Liver (tissue), 9 donors: Measurements from ENCODE around the gene CLDN20. TPM values are rescaled to one million over a fixed set of nuclear protein-coding genes. Genes with fewer than 3 reads are reported as not detected.

Experiments used
- DNase-seq: peaks from one replicate; pipeline ENCODE4 v3.0.0-alpha.2; 2017; ENCODE audit warnings: low spot score
- H3K27ac ChIP-seq, 2 donors: one replicate each; pipeline ENCODE4 v1.7.0; 2013; ENCODE audit warnings: inconsistent platforms in 2 of 2, low read length in 2 of 2, control low read depth in 1 of 2, low read depth in 1 of 2, mild to moderate bottlenecking in 1 of 2
- H3K27me3 ChIP-seq, 4 donors: one replicate each; pipeline versions ENCODE4 v1.6.1 to v1.7.0; 2013; ENCODE audit warnings: low read length in 3 of 4, inconsistent platforms in 1 of 4, mild to moderate bottlenecking in 1 of 4, moderate library complexity in 1 of 4; ENCODE audit not compliant: control insufficient read depth in 4 of 4, insufficient read depth in 4 of 4
- H3K36me3 ChIP-seq, 4 donors: one replicate each; pipeline versions ENCODE4 v1.6.1 to v1.7.0; 2013; ENCODE audit warnings: low read length in 3 of 4, mild to moderate bottlenecking in 3 of 4, low read depth in 1 of 4, moderate library complexity in 1 of 4; ENCODE audit not compliant: control insufficient read depth in 4 of 4, insufficient read depth in 3 of 4
- H3K4me1 ChIP-seq, 4 donors: one replicate each; pipeline versions ENCODE4 v1.6.1 to v1.7.0; 2013; ENCODE audit warnings: low read length in 3 of 4, mild to moderate bottlenecking in 3 of 4, moderate library complexity in 1 of 4; ENCODE audit not compliant: control insufficient read depth in 4 of 4, insufficient read depth in 4 of 4
- H3K4me3 ChIP-seq, 3 donors: one replicate each; pipeline versions ENCODE4 v1.6.1 to v1.7.0; 2013; ENCODE audit warnings: low read length in 3 of 3, control low read depth in 1 of 3, low read depth in 1 of 3, mild to moderate bottlenecking in 1 of 3
- H3K9ac ChIP-seq, 2 donors: one replicate each; pipeline ENCODE4 v1.7.0; 2013; ENCODE audit warnings: low read length in 2 of 2, mild to moderate bottlenecking in 2 of 2, moderate library complexity in 2 of 2, control low read depth in 1 of 2, low read depth in 1 of 2
- H3K9me3 ChIP-seq, 4 donors: one replicate each; pipeline versions ENCODE4 v1.6.1 to v1.7.0; 2013; ENCODE audit warnings: low read length in 3 of 4; ENCODE audit not compliant: control insufficient read depth in 4 of 4
- ATF3 ChIP-seq: IDR thresholded peaks from 2 replicates; pipeline ENCODE4 v1.6.1; 2016; ENCODE audit warnings: antibody characterized with exemption
- CTCF ChIP-seq: fragments of 150-350 bp; IDR thresholded peaks from 2 replicates; pipeline ENCODE4 v1.5.1; 2017; ENCODE audit warnings: improper control_type of control experiment, low read depth, low read length; ENCODE audit not compliant: missing input control
- EGR1 ChIP-seq, 2 donors: IDR thresholded peaks; 2 replicates each; pipeline ENCODE4 v1.6.1; 2016 to 2018; ENCODE audit warnings: antibody characterized with exemption in 2 of 2, low read depth in 2 of 2
- FOXA1 ChIP-seq: IDR thresholded peaks from 2 replicates; pipeline ENCODE4 v1.6.1; 2016; ENCODE audit warnings: antibody characterized with exemption
- FOXA2 ChIP-seq: IDR thresholded peaks from 2 replicates; pipeline ENCODE4 v1.6.1; 2016; ENCODE audit warnings: antibody characterized with exemption
- GABPA ChIP-seq, 2 donors: IDR thresholded peaks in 1 of 2; conservative IDR thresholded peaks in 1 of 2; 2 replicates each; pipeline ENCODE4 v1.6.1; 2016; ENCODE audit warnings: antibody characterized with exemption in 2 of 2, mild to moderate bottlenecking in 1 of 2, moderate library complexity in 1 of 2
- HNF4A ChIP-seq, 2 donors: conservative IDR thresholded peaks; 2 replicates each; pipeline ENCODE4 v1.6.1; 2016; ENCODE audit warnings: antibody characterized with exemption in 2 of 2, mild to moderate bottlenecking in 2 of 2
- HNF4G ChIP-seq: IDR thresholded peaks from 2 replicates; pipeline ENCODE4 v1.6.1; 2016; ENCODE audit warnings: antibody characterized with exemption
- JUND ChIP-seq, 2 donors: IDR thresholded peaks; 2 replicates each; pipeline ENCODE4 v1.6.1; 2016; ENCODE audit warnings: antibody characterized with exemption in 2 of 2
- NR2F2 ChIP-seq: IDR thresholded peaks from 2 replicates; pipeline ENCODE4 v1.6.1; 2016; ENCODE audit warnings: antibody characterized with exemption
- RAD21 ChIP-seq, 2 donors: IDR thresholded peaks; 2 replicates each; pipeline ENCODE4 v1.6.1; 2016; ENCODE audit warnings: antibody characterized with exemption in 2 of 2, mild to moderate bottlenecking in 2 of 2
- REST ChIP-seq: IDR thresholded peaks from 2 replicates; pipeline ENCODE4 v1.6.1; 2016; ENCODE audit warnings: antibody characterized with exemption, mild to moderate bottlenecking
- RXRA ChIP-seq, 2 donors: IDR thresholded peaks; 2 replicates each; pipeline ENCODE4 v1.6.1; 2017 to 2018; ENCODE audit warnings: antibody characterized with exemption in 2 of 2, mild to moderate bottlenecking in 1 of 2
- SP1 ChIP-seq: IDR thresholded peaks from 2 replicates; pipeline ENCODE4 v1.6.1; 2018; ENCODE audit warnings: antibody characterized with exemption, mild to moderate bottlenecking
- TAF1 ChIP-seq: conservative IDR thresholded peaks from 2 replicates; pipeline ENCODE4 v1.6.1; 2016; ENCODE audit warnings: antibody characterized with exemption, mild to moderate bottlenecking
- YY1 ChIP-seq: IDR thresholded peaks from 2 replicates; pipeline ENCODE4 v1.6.1; 2016; ENCODE audit warnings: antibody characterized with exemption, mild to moderate bottlenecking
- WGBS: extraction: QIAGEN DNeasy Blood & Tissue Kit; methylation state at CpG from one replicate; pipeline ENCODE4 v1.1.7; 2013; 5-methylcytosine and 5-hydroxymethylcytosine counted together
- polyA plus RNA-seq, 2 donors: library from polyadenylated mRNA; stranded (reverse) in 1 of 2; unstranded in 1 of 2; fragments of 200-250 nt in 1 of 2; fragments of >200 nt in 1 of 2; fragmentation: Nextera tagmentation in 1 of 2; extraction: Ambion mirVana in 1 of 2; gene quantifications; one replicate each; pipeline versions ENCODE4 v1.2.1 to v1.2.3, GENCODE V29; 2013 to 2015
- total RNA-seq, 2 donors: library from RNA; depleted of rRNA; stranded (reverse); fragments of >200 nt; gene quantifications; one replicate each; pipeline ENCODE4 v1.2.3, GENCODE V29; 2014
- TF ChIP-seq, protein P1 (sequence below): IDR thresholded peaks from 2 replicates; pipeline ENCODE4 v1.6.1; 2016; ENCODE audit warnings: antibody characterized with exemption
- TF ChIP-seq, protein P2 (sequence below): IDR thresholded peaks from 2 replicates; pipeline ENCODE4 v1.6.1; 2016; ENCODE audit warnings: antibody characterized with exemption
- donor health status: healthy.
- donor health status: healthy.
- donor health status: healthy.
- donor health status: healthy.
- donor health status: healthy.

Gene CLDN20
- total and polyA plus RNA-seq, 4 donors: 0.26 TPM; not detected in 3

- no peaks in the 10 kb centered on the region for H3K4me1 ChIP-seq
- H3K9me3 ChIP-seq: no peaks in the 10 kb centered on the region
- H3K27me3 ChIP-seq: no peaks in the 10 kb centered on the region
- H3K27ac ChIP-seq: no peak overlapping the region
- TF ChIP-seq RXRA (IDR thresholded peaks at IDR 0.05): no peak
- no peak for TF ChIP-seq YY1
- no peak for TF ChIP-seq TAF1
- TF ChIP-seq JUND (IDR thresholded peaks at IDR 0.05): no peak
- TF ChIP-seq, protein P1, sequence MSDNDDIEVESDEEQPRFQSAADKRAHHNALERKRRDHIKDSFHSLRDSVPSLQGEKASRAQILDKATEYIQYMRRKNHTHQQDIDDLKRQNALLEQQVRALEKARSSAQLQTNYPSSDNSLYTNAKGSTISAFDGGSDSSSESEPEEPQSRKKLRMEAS: no peak
- TF ChIP-seq CTCF: no peak
- TF ChIP-seq RAD21 (IDR thresholded peaks at IDR 0.05): no peak
- TF ChIP-seq REST: no peak
- TF ChIP-seq FOXA1: no peak
- TF ChIP-seq, protein P2, sequence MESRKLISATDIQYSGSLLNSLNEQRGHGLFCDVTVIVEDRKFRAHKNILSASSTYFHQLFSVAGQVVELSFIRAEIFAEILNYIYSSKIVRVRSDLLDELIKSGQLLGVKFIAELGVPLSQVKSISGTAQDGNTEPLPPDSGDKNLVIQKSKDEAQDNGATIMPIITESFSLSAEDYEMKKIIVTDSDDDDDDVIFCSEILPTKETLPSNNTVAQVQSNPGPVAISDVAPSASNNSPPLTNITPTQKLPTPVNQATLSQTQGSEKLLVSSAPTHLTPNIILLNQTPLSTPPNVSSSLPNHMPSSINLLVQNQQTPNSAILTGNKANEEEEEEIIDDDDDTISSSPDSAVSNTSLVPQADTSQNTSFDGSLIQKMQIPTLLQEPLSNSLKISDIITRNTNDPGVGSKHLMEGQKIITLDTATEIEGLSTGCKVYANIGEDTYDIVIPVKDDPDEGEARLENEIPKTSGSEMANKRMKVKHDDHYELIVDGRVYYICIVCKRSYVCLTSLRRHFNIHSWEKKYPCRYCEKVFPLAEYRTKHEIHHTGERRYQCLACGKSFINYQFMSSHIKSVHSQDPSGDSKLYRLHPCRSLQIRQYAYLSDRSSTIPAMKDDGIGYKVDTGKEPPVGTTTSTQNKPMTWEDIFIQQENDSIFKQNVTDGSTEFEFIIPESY: no peak
- TF ChIP-seq EGR1 (IDR thresholded peaks at IDR 0.05; ENCODE audit: low read depth in 2 of 2): no peak
- no peak for TF ChIP-seq ATF3
- no peak for TF ChIP-seq HNF4G
- no peak for TF ChIP-seq FOXA2
- TF ChIP-seq HNF4A (conservative IDR thresholded peaks at IDR 0.05): no peak
- TF ChIP-seq SP1: no peak
- no peak for TF ChIP-seq GABPA (IDR thresholded peaks at IDR 0.05 in 1 of 2, conservative IDR thresholded peaks at IDR 0.05 in 1 of 2)
- TF ChIP-seq NR2F2: no peak
- no peak overlapping the region for H3K9ac ChIP-seq
- H3K36me3 ChIP-seq: peaks cover 0 to 39% (median 21%) of the 10 kb centered on the region in 4 donors
- no peak for DNase-seq
- H3K4me3 ChIP-seq: no peak overlapping the region
- 98% methylated on average over 8 of the region's 8 CpGs for WGBS
These were observed 11.2 kb upstream of the CLDN20 start for GRCh38 chr6:155252581-155252980.
